GM10266 (cell line): Measurements from ENCODE around the gene FAM114A1.
"Not testable (repeated sequence)": the region's sequence is repeated elsewhere in the genome, so short reads cannot be mapped to it uniquely, and the experiment has no call there.

Experiments
- DNase-seq: peaks from one replicate; pipeline ENCODE4 v3.0.0; 2012; ENCODE audit errors: extremely low spot score
- TF ChIP-seq, protein P1 (sequence below): IDR thresholded peaks from 2 replicates; pipeline ENCODE4 v1.5.1; 2012; ENCODE audit warnings: mild to moderate bottlenecking, low read depth; ENCODE audit not compliant: control insufficient read depth, insufficient read depth; ENCODE audit errors: missing control alignments

Gene FAM114A1

GRCh38 chr4:38983291-38983690 lies 115.7 kb downstream of the FAM114A1 start:
- DNase-seq: no peak
- TF ChIP-seq, protein P1, sequence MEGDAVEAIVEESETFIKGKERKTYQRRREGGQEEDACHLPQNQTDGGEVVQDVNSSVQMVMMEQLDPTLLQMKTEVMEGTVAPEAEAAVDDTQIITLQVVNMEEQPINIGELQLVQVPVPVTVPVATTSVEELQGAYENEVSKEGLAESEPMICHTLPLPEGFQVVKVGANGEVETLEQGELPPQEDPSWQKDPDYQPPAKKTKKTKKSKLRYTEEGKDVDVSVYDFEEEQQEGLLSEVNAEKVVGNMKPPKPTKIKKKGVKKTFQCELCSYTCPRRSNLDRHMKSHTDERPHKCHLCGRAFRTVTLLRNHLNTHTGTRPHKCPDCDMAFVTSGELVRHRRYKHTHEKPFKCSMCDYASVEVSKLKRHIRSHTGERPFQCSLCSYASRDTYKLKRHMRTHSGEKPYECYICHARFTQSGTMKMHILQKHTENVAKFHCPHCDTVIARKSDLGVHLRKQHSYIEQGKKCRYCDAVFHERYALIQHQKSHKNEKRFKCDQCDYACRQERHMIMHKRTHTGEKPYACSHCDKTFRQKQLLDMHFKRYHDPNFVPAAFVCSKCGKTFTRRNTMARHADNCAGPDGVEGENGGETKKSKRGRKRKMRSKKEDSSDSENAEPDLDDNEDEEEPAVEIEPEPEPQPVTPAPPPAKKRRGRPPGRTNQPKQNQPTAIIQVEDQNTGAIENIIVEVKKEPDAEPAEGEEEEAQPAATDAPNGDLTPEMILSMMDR: no peak

- no peak for DNase-seq
- TF ChIP-seq, protein P1: no peak
Observed at GRCh38 chr4:38983787-38984598, 116.4 kb downstream of the FAM114A1 start.

DNA sequence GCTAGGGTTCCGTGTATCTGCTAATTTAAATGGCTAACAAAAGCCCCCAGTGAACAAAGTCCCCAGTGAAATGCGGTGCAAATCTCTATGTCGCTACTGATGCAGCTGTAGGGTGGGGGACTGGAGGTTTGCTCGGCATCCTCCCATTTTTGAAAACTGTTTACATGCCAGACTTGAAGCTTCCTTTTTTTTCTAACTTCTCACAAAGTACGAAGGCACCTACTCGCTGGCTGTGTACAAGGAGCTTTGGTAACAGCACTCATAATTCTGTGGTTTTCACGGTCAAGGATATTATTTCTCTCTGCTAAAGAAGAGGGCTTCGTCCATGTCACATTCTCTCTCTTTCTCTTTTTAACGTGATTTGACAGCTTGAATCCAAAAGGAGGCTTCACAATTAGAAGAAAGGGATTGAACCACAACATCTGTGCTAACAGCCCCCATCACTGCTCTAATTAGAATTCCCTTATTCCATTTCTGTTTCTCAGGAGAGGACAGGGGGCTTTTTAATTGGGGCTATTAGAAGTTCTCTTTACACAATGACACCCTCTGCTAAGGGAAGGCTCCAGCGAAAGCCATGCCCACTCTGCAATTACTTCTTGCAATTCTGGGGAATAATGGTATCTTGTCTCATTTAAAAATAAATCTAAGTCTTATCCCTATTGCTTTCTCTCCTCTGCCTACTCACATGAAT lies 117.9 kb downstream of the FAM114A1 start:
- TF ChIP-seq, protein P1: no peak
- DNase-seq: no peak

GRCh38 chr4:38987491-38987890 lies 119.9 kb downstream of the FAM114A1 start:
- no peak for DNase-seq

GRCh38 chr4:38988353-38988752 lies 120.7 kb downstream of the FAM114A1 start:
- not testable (repeated sequence) for DNase-seq

More at GRCh38 chr4:38987491-38987890, 119.9 kb downstream of the FAM114A1 start:
- TF ChIP-seq, protein P1: no peak

GRCh38 chr4:38989487-38989886 lies 121.9 kb downstream of the FAM114A1 start:
- TF ChIP-seq, protein P1: no peak
- DNase-seq: no peak

GRCh38 chr4:38990241-38990640 lies 122.6 kb downstream of the FAM114A1 start:
- TF ChIP-seq, protein P1: no peak

DNA sequence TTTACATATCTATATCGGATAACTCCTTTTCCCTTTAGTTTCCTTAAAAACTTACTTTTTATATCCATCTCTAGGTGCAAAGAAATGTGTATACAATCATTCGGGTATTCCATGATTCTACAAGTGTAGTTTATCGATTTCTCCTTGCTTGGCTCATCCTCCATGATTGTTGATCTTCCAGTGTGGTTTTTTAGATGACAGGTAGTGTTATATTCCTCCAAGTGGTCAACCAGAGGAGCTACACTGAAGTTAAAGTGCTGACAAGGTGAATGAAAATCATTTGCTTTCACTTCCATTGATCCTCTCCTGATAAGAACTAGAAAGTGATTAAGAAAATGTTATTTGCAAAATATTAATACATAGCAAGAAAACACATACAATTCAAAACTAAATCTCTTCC lies 126.1 kb downstream of the FAM114A1 start:
- DNase-seq: no peak
- TF ChIP-seq, protein P1: no peak

More at GRCh38 chr4:38990241-38990640, 122.6 kb downstream of the FAM114A1 start:
- no peak for DNase-seq
